Mucosa of stomach (tissue), 1 donor: ENCODE results near the gene AKAP6.

Experiments used
- H3K27me3 ChIP-seq: one replicate; pipeline ENCODE4 v1.7.0; 2013; ENCODE audit warnings: mild to moderate bottlenecking, low read length; ENCODE audit not compliant: control insufficient read depth, insufficient read depth
- H3K36me3 ChIP-seq: one replicate; pipeline ENCODE4 v1.7.0; 2013; ENCODE audit warnings: low read length; ENCODE audit not compliant: control insufficient read depth, insufficient read depth
- H3K4me1 ChIP-seq: one replicate; pipeline ENCODE4 v1.7.0; 2013; ENCODE audit warnings: mild to moderate bottlenecking, low read length; ENCODE audit not compliant: control insufficient read depth, insufficient read depth
- H3K4me3 ChIP-seq: one replicate; pipeline ENCODE4 v1.7.0; 2013; ENCODE audit warnings: low read length
- H3K9ac ChIP-seq: one replicate; pipeline ENCODE4 v1.7.0; 2013; ENCODE audit warnings: mild to moderate bottlenecking, low read length, moderate library complexity
- H3K9me3 ChIP-seq: one replicate; pipeline ENCODE4 v1.7.0; 2013; ENCODE audit warnings: mild to moderate bottlenecking, low read length, moderate library complexity; ENCODE audit not compliant: control insufficient read depth
- donor health status: Pancreatic carcinoma.

AKAP6 gene, protein sequence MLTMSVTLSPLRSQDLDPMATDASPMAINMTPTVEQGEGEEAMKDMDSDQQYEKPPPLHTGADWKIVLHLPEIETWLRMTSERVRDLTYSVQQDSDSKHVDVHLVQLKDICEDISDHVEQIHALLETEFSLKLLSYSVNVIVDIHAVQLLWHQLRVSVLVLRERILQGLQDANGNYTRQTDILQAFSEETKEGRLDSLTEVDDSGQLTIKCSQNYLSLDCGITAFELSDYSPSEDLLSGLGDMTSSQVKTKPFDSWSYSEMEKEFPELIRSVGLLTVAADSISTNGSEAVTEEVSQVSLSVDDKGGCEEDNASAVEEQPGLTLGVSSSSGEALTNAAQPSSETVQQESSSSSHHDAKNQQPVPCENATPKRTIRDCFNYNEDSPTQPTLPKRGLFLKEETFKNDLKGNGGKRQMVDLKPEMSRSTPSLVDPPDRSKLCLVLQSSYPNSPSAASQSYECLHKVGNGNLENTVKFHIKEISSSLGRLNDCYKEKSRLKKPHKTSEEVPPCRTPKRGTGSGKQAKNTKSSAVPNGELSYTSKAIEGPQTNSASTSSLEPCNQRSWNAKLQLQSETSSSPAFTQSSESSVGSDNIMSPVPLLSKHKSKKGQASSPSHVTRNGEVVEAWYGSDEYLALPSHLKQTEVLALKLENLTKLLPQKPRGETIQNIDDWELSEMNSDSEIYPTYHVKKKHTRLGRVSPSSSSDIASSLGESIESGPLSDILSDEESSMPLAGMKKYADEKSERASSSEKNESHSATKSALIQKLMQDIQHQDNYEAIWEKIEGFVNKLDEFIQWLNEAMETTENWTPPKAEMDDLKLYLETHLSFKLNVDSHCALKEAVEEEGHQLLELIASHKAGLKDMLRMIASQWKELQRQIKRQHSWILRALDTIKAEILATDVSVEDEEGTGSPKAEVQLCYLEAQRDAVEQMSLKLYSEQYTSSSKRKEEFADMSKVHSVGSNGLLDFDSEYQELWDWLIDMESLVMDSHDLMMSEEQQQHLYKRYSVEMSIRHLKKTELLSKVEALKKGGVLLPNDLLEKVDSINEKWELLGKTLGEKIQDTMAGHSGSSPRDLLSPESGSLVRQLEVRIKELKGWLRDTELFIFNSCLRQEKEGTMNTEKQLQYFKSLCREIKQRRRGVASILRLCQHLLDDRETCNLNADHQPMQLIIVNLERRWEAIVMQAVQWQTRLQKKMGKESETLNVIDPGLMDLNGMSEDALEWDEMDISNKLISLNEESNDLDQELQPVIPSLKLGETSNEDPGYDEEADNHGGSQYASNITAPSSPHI (N-terminal part only)

DNA sequence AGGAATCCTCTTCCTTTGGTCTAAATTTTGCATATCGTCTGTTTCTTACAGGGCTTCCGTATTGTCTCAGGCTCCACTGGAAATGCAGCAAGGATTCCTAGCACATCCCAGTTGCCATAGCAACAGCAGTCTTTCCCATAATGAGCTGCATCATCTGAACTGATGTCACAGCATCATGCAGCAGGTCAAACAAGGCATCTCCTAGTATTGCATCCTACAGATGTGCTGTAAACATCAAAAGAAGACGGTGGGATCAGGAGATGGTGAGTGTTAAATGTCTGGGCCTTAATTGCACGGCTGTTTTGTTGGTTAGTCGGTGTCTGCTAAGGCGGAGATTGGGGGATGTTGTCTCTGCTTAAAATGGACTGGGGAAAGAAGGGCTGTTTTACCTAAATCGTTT is at the start of gene AKAP6:
AKAP6 (plus strand) TSS at position 153 of the 400 bp plus-strand sequence. CDS start 104,196 bp downstream, outside the sequence.
- H3K9me3 ChIP-seq: no peaks in the 10 kb centered on the region
- H3K4me1 ChIP-seq: peaks cover 8% of the 10 kb centered on the region
- no peaks in the 10 kb centered on the region for H3K27me3 ChIP-seq
- H3K4me3 ChIP-seq: no peak within 1 kb of the TSS
- no peak within 1 kb of the TSS for H3K9ac ChIP-seq
- H3K36me3 ChIP-seq: no peaks in the 10 kb centered on the region

DNA sequence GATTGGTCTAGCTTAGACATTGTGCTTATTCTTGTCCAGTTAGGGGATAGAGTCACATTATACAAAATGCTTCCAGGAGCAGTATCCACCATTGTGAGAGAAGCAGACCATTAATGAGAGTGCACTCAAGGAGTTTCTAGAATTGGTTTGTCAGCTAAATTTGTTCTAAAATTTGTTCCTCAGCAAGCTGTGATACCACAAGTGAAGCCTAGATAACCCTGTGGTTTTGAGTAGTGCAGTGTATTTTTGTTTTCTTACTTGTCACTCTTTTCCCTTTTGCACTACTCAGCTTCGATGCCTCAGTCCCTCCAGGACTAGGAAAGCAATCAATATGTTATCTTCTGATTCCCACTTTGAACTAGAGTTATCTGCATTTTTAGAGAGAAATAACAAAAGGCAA is 42.5 kb upstream of the AKAP6 start:
- Histone ChIP-seq H3K4me3 (no peak overlapping the region), H3K9me3 (no peaks in the 10 kb centered on the region), H3K27me3 (no peaks in the 10 kb centered on the region), H3K36me3 (no peaks in the 10 kb centered on the region), H3K4me1 (no peaks in the 10 kb centered on the region), H3K9ac (no peak overlapping the region)

DNA sequence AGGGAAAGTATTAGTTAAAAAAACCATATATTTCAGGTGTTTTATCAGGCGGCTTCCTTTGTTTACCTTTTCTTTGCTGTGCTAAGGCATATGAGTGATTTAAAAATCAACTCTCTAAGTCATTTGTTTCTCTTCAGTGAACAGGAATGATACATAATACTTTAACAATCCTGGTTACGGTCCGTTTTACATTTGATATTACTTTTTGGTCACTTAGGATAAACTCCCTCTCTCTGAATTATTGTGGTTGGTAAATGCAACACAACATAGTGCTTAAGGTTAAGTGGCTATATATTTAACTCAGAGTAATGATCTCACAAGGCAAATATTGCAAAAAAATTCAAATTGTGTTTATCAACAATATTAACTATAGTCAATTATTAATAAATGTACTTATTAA is 32.7 kb upstream of the AKAP6 start:
- no peak overlapping the region for H3K4me3 ChIP-seq
- H3K27me3 ChIP-seq: no peaks in the 10 kb centered on the region
- H3K9ac ChIP-seq: no peak overlapping the region

DNA sequence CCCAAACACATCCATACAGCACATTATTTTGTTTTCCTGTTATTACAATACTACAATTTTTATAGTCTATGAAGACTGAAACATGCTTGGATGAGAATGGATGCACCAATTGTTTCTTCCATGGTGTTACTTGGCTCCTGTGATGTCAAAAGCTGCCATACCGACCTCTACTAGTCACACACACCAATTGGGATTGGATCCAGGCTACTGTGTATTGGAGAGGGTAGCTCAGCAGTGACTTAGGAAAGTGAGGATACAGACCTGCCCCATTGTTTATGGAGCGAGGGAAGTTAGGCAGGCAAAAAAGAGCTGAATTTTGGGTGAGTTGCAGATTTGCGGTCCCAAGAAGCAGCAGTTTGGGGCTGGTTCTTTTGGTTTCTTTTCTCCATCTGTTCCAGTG is 30.8 kb upstream of the AKAP6 start:
- Histone ChIP-seq H3K27me3 (no peaks in the 10 kb centered on the region), H3K36me3 (no peaks in the 10 kb centered on the region), H3K4me3 (no peak overlapping the region), H3K4me1 (no peaks in the 10 kb centered on the region), H3K9ac (no peak overlapping the region), H3K9me3 (no peaks in the 10 kb centered on the region)

More for the DNA sequence above, 32.7 kb upstream of the AKAP6 start:
- Histone ChIP-seq H3K36me3 (no peaks in the 10 kb centered on the region), H3K9me3 (no peaks in the 10 kb centered on the region), H3K4me1 (no peaks in the 10 kb centered on the region)

DNA sequence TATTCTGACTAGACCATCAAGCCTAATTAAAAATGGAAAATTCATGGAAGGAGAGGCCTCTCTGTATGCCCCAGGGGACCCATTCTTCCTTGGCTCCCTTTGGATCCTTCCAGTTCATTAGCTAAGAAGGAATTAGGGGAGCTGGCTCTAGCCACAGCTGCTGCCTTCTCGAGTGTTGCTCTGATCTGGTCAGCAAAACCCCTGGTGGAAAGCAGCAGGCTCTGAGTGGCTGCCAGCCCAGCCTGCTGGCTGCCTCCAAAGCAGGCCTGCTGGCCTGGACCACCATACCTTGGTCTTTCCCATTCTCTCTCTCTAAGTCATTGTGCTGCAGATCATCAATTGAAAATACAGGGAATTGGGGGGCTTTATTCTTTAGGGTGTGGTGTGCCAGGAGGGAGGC is 29.0 kb upstream of the AKAP6 start:
- Histone ChIP-seq H3K4me3 (no peak overlapping the region), H3K9me3 (no peaks in the 10 kb centered on the region), H3K36me3 (no peaks in the 10 kb centered on the region), H3K9ac (no peak overlapping the region), H3K27me3 (no peaks in the 10 kb centered on the region), H3K4me1 (no peaks in the 10 kb centered on the region)

DNA sequence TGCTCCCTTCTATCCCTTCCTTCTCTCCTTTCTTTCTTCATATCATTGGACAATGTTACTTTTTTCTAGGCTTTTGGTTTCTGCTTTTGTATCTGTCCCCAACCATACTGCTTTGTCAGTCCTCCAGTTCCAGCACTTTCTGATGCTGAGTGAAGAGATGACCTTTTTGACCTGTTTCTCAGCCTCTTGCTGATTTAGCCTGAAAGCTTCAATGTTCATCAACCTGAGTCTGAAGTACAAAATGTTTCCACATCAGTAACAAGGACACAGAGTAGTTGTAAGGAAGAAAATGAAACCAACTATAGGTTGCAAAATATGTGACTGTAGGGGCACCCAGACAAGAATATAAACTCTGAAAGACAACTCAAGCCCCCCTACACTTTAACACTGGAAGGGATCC is 25.2 kb upstream of the AKAP6 start:
- Histone ChIP-seq H3K27me3 (no peaks in the 10 kb centered on the region), H3K9me3 (no peaks in the 10 kb centered on the region), H3K4me1 (peaks cover 9% of the 10 kb centered on the region), H3K9ac (no peak overlapping the region), H3K36me3 (no peaks in the 10 kb centered on the region), H3K4me3 (no peak overlapping the region)

DNA sequence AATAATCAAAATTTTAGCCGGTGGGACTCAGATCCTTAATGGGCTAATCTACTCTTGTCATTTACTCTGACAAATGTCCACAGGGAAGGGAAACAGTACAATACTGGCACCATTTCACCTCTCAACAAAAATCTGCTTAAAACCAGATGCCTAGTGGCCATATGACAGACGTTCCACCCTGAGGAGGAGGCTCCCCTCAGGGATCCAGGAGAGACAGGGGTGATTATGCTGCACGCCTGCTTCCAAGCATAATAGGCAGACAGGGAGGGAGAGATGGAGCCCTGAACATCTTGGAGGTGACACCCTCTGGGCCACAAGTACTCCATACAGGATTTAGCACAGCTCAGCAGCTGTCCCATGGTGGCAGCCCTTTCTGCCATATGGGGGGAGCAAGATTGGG is 24.8 kb upstream of the AKAP6 start:
- no peak overlapping the region for H3K9ac ChIP-seq
- H3K9me3 ChIP-seq: no peaks in the 10 kb centered on the region
- H3K4me1 ChIP-seq: peaks cover 9% of the 10 kb centered on the region
- H3K27me3 ChIP-seq: no peaks in the 10 kb centered on the region
- no peaks in the 10 kb centered on the region for H3K36me3 ChIP-seq
- no peak overlapping the region for H3K4me3 ChIP-seq

DNA sequence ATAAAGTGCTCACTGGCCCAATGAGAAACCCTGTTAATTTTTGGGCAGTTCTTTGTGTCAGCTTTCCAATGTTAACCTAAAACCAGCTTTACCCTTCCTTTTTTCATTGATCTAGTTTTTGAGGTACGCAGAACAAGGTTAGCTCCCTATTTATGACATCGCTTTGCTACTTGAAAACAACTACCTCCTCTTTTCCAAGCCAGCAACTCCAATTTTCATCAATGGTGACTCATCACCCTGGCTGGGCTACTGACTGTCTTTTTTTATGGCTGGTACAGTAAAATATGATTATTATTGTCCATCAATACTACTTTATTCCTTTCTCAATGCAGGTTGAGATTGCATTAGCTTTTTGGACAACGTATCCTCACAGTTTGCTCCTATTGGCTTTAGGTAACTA is 22.5 kb upstream of the AKAP6 start:
- no peaks in the 10 kb centered on the region for H3K27me3 ChIP-seq
- H3K36me3 ChIP-seq: no peaks in the 10 kb centered on the region
- no peaks in the 10 kb centered on the region for H3K9me3 ChIP-seq
- peaks cover 9% of the 10 kb centered on the region for H3K4me1 ChIP-seq
- no peak overlapping the region for H3K4me3 ChIP-seq
- H3K9ac ChIP-seq: no peak overlapping the region

DNA sequence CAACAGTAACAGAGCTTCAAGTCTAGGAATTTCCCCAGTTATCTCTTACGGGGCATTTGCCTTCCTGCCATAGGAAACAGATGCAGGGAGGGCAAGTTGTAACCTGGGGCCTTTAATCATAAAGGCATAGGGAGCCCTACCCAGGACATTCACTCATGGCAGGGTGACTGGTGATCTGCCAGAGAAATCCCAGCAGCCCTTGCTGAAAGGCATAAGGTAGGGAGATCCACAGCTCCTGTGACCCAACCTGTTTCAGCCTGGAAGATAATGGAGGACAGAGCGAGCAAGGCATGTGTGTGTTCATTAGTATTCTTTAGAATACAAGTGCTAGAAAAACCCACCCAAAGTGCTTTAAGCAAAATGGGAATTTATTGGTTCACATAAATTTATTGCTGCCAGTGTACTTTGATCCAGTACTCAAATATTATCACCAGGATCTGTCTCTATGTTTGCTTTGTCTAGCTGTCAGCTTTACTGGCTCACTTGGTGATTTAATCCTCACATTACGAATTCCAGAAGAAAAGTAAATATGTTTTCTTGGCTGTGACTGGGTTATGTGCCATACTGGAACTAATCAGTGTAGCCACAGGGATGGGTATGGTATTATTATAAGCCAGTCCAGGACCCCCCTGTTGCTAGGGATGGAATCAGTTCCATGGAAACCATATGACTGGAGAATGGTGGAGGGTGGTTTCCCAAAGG is 21.1 kb upstream of the AKAP6 start:
- no peak overlapping the region for H3K4me3 ChIP-seq
- no peaks in the 10 kb centered on the region for H3K36me3 ChIP-seq
- no peaks in the 10 kb centered on the region for H3K27me3 ChIP-seq
- no peak overlapping the region for H3K9ac ChIP-seq
- H3K4me1 ChIP-seq: peaks cover 9% of the 10 kb centered on the region
- no peaks in the 10 kb centered on the region for H3K9me3 ChIP-seq

DNA sequence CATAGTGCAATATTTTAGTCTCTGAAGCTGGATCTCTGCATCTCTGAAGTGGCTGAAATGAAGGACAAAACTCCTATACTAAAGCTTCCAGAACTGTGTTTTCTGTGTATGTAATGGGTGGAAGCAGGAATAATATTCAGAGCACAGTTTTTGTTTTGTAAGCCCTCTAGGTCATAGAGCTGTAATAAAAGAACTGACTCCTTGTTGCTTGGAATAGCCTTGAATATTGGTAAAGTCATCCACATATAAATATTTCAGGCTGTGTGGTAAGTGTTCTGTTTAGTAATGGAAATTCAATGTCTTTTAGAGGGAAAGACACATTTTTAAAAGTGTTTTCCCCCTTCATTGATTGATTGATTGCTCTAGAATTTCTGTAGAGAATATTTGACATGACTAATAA is 18.2 kb upstream of the AKAP6 start:
- H3K4me1 ChIP-seq: peaks cover 9% of the 10 kb centered on the region
- H3K9ac ChIP-seq: no peak overlapping the region
- no peaks in the 10 kb centered on the region for H3K9me3 ChIP-seq
- H3K4me3 ChIP-seq: no peak overlapping the region
- H3K36me3 ChIP-seq: no peaks in the 10 kb centered on the region
- H3K27me3 ChIP-seq: no peaks in the 10 kb centered on the region

DNA sequence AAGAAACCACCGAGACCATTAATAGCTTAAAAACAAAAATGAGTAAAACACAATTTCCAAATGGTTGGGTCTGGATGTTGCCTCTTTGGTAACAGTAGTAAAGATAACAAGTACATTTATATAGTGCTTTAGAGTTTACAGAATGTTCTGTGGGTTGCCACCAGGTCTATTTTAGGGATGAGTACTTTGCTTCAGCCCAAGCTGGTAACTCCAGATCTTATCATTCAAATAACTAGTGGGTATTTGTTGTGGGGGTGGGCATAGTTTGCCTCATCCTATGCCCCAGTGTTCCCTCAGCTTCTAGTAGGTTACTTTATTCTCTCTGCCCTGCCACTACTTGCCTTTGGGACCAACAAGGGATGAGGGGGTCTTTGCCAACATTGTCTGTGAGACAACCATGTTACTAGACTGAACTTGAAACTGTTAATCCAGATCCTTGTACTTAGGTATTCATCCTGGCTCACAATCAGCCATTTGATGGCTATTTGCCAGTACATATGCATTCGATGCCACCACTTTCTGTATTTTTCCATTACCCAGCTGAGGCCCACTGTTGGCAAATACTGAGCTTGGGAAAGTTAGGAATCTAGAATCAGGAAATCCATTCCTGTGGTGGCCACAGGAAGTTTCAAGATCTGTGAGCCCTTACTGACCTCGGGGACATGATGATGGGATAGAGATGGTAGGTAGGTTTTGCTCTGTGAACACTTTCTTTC is 17.6 kb upstream of the AKAP6 start:
- H3K9me3 ChIP-seq: no peaks in the 10 kb centered on the region
- no peaks in the 10 kb centered on the region for H3K27me3 ChIP-seq
- H3K4me3 ChIP-seq: no peak overlapping the region
- no peak overlapping the region for H3K9ac ChIP-seq
- H3K36me3 ChIP-seq: no peaks in the 10 kb centered on the region
- H3K4me1 ChIP-seq: peaks cover 9% of the 10 kb centered on the region
